CD4-positive, alpha-beta T cell (primary cell): Measurements from ENCODE around the gene LDLRAD4. TPM values are rescaled to one million over a fixed set of nuclear protein-coding genes. Genes with fewer than 3 reads are reported as not detected.

Experiments used
- ATAC-seq: fragments of 200-7000 bp; cut with Tn5 transposase; one replicate; pipeline ENCODE4 v1.10.0; 2022; ENCODE audit warnings: mild to moderate bottlenecking; ENCODE audit not compliant: poor library complexity
- CTCF ChIA-PET: fragments of 350-600 bp; sonication (Branson Sonifier 250); formaldehyde crosslinking; loops from one replicate; lab custom pipeline; 2021; ENCODE audit warnings: antibody characterized with exemption, inconsistent platforms; lab: Charles Lee
- POLR2A ChIA-PET: fragments of 350-600 bp; sonication (Branson Sonifier 250); formaldehyde crosslinking; loops from one replicate; lab custom pipeline; 2021; ENCODE audit warnings: antibody characterized with exemption, inconsistent platforms; lab: Charles Lee
- DNase-seq, 14 experiments: peaks; one replicate each; pipeline ENCODE4 v3.0.0-alpha.2; 2013 to 2020; ENCODE audit warnings: mixed read lengths in 2 of 14
- H3K27ac ChIP-seq, 2 donors: one replicate each; pipeline versions ENCODE4 v1.5.1 to v1.7.0; 2013; ENCODE audit warnings: low read length in 2 of 2, low read depth in 1 of 2, mild to moderate bottlenecking in 1 of 2
- H3K27me3 ChIP-seq, 2 experiments: 1 replicate in 1 of 2; 2 replicates in 1 of 2; pipeline versions ENCODE4 v1.6.1 to v1.7.0; 2013; ENCODE audit warnings: low read length in 2 of 2, control low read depth in 1 of 2, mild to moderate bottlenecking in 1 of 2, moderate library complexity in 1 of 2; ENCODE audit not compliant: insufficient read depth in 2 of 2, control insufficient read depth in 1 of 2
- H3K36me3 ChIP-seq: one replicate; pipeline ENCODE4 v1.6.1; 2013; ENCODE audit warnings: low read length, control low read depth; ENCODE audit not compliant: insufficient read depth
- H3K4me1 ChIP-seq: one replicate; pipeline ENCODE4 v1.6.1; 2013; ENCODE audit warnings: low read length, control low read depth; ENCODE audit not compliant: insufficient read depth
- H3K4me3 ChIP-seq: one replicate; pipeline ENCODE4 v1.5.1; 2013; ENCODE audit warnings: mild to moderate bottlenecking, low read length, moderate library complexity
- H3K9me3 ChIP-seq, 2 experiments: 1 replicate in 1 of 2; 2 replicates in 1 of 2; pipeline versions ENCODE4 v1.6.1 to v1.7.0; 2013; ENCODE audit warnings: low read length in 2 of 2, mild to moderate bottlenecking in 2 of 2, control low read depth in 1 of 2, moderate library complexity in 1 of 2; ENCODE audit not compliant: control insufficient read depth in 1 of 2, insufficient read depth in 1 of 2
- H3K27ac Mint-ChIP-seq: one replicate; pipeline ENCODE4 v1.8.0; 2020; ENCODE audit warnings: mixed read lengths
- H3K27me3 Mint-ChIP-seq: one replicate; pipeline ENCODE4 v1.8.0; 2021; ENCODE audit warnings: mixed read lengths
- H3K36me3 Mint-ChIP-seq: one replicate; pipeline ENCODE4 v1.8.0; 2021; ENCODE audit warnings: low read depth, mixed read lengths
- H3K4me1 Mint-ChIP-seq: one replicate; pipeline ENCODE4 v1.8.0; 2021; ENCODE audit warnings: low read depth, mixed read lengths
- H3K4me3 Mint-ChIP-seq: one replicate; pipeline ENCODE4 v1.8.0; 2020; ENCODE audit warnings: mild to moderate bottlenecking, mixed read lengths
- H3K9me3 Mint-ChIP-seq: one replicate; pipeline ENCODE4 v1.8.0; 2020; ENCODE audit warnings: mixed read lengths
- intact Hi-C, 2 experiments: fragments of 100-400 bp; cut with DNase I in 1 of 2; cut with micrococcal nuclease in 1 of 2; formaldehyde crosslinking; loops; one replicate each; pipeline versions ENCODE4 v1.15.1 to v1.9.0; 2023 to 2025; cut with DNase I, micrococcal nuclease
- total RNA-seq, 174 experiments: library from RNA in 2 of 174; stranded (reverse) in 2 of 174; gene quantifications; one replicate each; pipeline ENCODE4 v1.2.3 and lab custom pipeline; 2021 to 2026
- TF ChIP-seq, protein P1 (sequence below): fragments of 200-600 bp; IDR thresholded peaks from one replicate; pipeline ENCODE4 v1.8.0; 2022; ENCODE audit warnings: antibody characterized with exemption, mild to moderate bottlenecking

LDLRAD4 gene
- total RNA-seq, 2 experiments from 2014 or later, result 51.9 to 52.7 TPM

DNA sequence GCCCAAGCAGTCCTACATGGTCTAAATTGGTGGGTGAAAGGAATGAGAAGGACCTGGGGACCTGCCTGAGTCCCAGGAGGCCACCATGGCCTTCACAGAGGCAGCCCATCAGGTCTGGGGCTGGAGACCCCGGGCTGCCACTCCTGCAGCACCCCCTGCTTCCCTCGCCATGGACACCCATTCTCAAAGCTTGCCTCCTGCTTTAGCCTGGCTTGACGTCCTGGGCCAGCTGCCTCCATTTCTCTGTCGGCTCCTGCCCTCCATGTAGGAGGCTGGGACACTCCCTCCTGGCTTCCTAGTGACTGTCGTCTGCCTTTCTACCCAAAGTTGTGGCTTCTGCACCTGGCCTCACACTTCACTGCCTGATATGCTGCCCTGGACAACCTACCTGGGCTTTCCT is 309.2 kb downstream of the LDLRAD4 start:
- DNase-seq (no peak), ATAC-seq (no peak)
- Mint-ChIP-seq H3K4me1 (peaks cover 33% of the 10 kb centered on the region), H3K27ac (peak overlapping the region; percentile 44), H3K4me3 (no peak overlapping the region), H3K9me3 (no peaks in the 10 kb centered on the region), H3K27me3 (no peaks in the 10 kb centered on the region), H3K36me3 (peaks cover 29% of the 10 kb centered on the region)
- ChIA-PET POLR2A (no interaction called here), CTCF (no interaction called here)
- TF ChIP-seq, protein P1, sequence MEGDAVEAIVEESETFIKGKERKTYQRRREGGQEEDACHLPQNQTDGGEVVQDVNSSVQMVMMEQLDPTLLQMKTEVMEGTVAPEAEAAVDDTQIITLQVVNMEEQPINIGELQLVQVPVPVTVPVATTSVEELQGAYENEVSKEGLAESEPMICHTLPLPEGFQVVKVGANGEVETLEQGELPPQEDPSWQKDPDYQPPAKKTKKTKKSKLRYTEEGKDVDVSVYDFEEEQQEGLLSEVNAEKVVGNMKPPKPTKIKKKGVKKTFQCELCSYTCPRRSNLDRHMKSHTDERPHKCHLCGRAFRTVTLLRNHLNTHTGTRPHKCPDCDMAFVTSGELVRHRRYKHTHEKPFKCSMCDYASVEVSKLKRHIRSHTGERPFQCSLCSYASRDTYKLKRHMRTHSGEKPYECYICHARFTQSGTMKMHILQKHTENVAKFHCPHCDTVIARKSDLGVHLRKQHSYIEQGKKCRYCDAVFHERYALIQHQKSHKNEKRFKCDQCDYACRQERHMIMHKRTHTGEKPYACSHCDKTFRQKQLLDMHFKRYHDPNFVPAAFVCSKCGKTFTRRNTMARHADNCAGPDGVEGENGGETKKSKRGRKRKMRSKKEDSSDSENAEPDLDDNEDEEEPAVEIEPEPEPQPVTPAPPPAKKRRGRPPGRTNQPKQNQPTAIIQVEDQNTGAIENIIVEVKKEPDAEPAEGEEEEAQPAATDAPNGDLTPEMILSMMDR, result no peak
- Histone ChIP-seq H3K27ac (no peak overlapping the region), H3K9me3 (no peaks in the 10 kb centered on the region), H3K27me3 (no peaks in the 10 kb centered on the region), H3K4me3 (no peak overlapping the region), H3K36me3 (peaks cover 25% of the 10 kb centered on the region), H3K4me1 (peaks cover 10% of the 10 kb centered on the region)
- intact Hi-C loops, result no loop called here

DNA sequence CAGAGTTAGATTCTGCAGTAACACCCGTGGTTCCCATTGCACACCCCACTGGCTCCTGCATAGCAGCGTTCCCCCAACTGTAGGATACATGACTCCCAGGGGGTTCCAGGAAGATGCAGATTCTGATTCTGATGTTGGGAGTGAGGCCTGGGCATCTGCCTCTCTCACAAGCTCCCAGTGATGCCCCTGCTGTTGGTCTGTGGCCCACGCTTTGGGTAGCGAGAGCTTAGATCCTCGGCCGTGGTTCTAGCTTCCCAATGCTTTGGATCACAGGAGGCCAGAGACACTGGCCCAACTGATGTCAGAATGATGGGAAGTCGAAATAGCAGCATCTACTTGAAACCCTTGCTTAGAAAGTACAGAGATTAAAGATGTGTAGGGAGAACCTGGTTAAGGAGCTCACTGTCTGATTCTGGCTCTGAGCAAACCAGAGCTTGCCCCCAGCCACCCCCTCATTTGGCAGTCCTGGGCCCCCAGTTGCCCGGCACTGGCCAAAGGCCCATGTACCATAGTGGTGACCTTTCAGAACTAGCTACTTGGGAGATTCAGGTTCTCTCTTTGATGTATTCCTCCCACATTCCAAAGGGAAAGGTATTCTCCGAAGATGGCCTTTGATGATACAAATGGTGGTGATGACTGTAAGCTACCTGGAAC is 310.3 kb downstream of the LDLRAD4 start:
- intact Hi-C loops, result no loop called here
- no peak for DNase-seq
- Histone ChIP-seq H3K36me3 (peaks cover 25% of the 10 kb centered on the region), H3K27me3 (no peaks in the 10 kb centered on the region), H3K4me1 (peaks cover 9% of the 10 kb centered on the region), H3K9me3 (no peaks in the 10 kb centered on the region), H3K4me3 (no peak overlapping the region), H3K27ac (no peak overlapping the region)
- CTCF ChIA-PET, result no interaction called here
- peaks cover 29% of the 10 kb centered on the region for H3K36me3 Mint-ChIP-seq
- ATAC-seq, result no peak
- no peaks in the 10 kb centered on the region for H3K9me3 Mint-ChIP-seq
- H3K4me1 Mint-ChIP-seq, result peaks cover 35% of the 10 kb centered on the region
- no peak overlapping the region for H3K27ac Mint-ChIP-seq
- H3K4me3 Mint-ChIP-seq, result no peak overlapping the region
- POLR2A ChIA-PET, result interaction anchor here (1.4 to 1.9 kb wide), 2 partner anchors 10 to 313 kb away, joined by 4 to 7 read pairs; no protein-coding TSS in a partner anchor
- no peaks in the 10 kb centered on the region for H3K27me3 Mint-ChIP-seq
- TF ChIP-seq, protein P1, result no peak

DNA sequence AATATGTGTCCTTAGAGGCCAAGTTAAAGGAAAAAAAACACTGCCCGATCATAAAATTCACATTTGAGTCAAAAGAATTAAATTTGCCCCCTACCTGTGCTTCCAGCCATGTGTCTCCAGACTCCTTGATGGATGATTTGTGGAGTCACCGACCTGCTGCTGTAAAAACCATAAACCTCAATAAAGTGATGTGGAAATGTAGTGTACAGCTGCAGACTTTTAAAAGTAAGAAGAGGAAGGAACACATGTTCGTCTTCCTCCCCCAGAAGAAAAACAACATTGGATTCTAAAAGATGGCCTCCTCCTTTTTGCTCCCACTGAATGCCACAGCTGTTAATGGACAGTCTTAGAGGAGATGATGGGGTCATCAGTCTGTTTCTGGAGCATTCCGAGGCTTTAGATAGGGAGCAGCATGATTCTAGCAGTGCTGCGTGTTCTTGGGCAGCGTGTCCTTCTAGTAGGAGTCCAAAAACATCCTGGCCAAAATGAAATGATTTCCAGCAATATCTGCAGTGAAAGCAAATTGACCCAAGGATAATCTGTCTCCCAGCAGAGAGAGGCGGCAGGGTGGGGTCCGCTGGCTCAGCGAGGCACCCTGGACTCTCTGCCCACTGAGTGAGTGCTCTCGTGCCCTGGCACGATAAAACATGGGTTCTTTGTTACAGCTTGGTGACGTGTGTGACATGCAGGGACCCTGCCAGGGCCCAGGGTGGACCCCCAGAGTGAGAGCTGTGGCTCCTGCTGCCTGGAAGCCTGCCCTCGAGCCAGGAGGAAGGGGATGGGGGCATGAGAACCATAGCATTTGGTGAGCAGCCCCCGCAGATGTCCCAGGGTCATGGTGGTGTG is 311.7 kb downstream of the LDLRAD4 start:
- ChIA-PET POLR2A (interaction anchor here (1.0 to 1.9 kb wide), 2 partner anchors 9 to 314 kb away, joined by 4 to 7 read pairs; no protein-coding TSS in a partner anchor), CTCF (no interaction called here)
- peaks cover 21% of the 10 kb centered on the region for H3K36me3 ChIP-seq
- intact Hi-C loops, result no loop called here
- peaks cover 9% of the 10 kb centered on the region for H3K4me1 ChIP-seq
- H3K27me3 ChIP-seq, result no peaks in the 10 kb centered on the region
- Mint-ChIP-seq H3K4me1 (peaks cover 37% of the 10 kb centered on the region), H3K27ac (no peak overlapping the region), H3K27me3 (no peaks in the 10 kb centered on the region), H3K4me3 (no peak overlapping the region), H3K9me3 (no peaks in the 10 kb centered on the region), H3K36me3 (peaks cover 17% of the 10 kb centered on the region)
- no peak overlapping the region for H3K4me3 ChIP-seq
- TF ChIP-seq, protein P1, result no peak
- ATAC-seq (no peak), DNase-seq (no peak)
- no peak overlapping the region for H3K27ac ChIP-seq
- H3K9me3 ChIP-seq, result no peaks in the 10 kb centered on the region
